ENCODE results near the gene KRTAP4-8. TPM values are rescaled to one million over a fixed set of nuclear protein-coding genes. Genes with fewer than 3 reads are reported as not detected.
"Not testable (repeated sequence)": the region's sequence is repeated elsewhere in the genome, so short reads cannot be mapped to it uniquely, and the experiment has no call there.

Gene KRTAP4-8
- total and polyA plus RNA-seq, 8 donors, result not detected

DNA sequence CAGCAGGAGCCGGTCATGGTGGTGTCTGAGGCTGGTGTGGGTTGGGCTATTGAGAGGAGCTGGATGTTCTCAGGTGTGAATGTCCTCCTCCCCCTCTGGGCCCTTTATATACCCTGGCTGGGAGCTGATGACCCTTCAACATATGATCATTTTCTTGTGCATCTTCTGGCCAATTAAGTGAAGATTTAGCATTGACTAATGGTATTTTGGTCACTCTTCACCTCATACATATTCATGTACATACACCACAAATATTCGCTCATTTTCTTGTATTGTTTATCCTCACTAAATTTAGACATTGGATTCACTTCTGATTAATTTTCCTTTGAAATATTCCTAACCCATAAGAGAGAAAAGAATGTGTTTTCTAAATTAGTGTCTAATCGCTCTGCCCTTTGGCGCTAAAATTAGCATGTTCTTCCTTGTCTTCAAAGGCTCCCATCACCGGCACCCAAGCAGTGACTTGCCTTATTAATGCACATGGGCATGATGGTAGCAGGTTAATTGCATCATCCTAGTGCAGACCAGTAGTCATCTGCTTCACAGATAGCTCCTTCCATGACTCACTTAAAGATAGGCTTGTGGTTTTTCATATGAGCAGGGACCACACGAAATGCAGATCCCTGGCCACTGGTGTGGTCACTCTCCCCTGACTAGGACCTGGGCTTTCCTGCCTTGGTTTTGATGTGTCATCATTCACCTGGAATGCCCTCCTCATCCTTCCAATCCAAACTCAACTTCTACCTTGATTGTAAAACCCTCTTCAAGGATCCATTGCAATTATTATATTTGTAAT is 31.9 kb downstream of the KRTAP4-8 start, which contains the start of gene KRTAP2-4:
Gene KRTAP2-4, minus strand, starts transcription at position 51 of the 796 bp plus-strand sequence. Its CDS starts 34 bp downstream, at position 17.
- Histone ChIP-seq H3K27ac (no peak within 1 kb of the TSS), H3K36me3 (no peaks in the 10 kb centered on the region), H3K4me3 (no peak within 1 kb of the TSS), H3K4me1 (no peaks in the 10 kb centered on the region), H3K27me3 (no peaks in the 10 kb centered on the region), H3K9me3 (no peaks in the 10 kb centered on the region)
- TF ChIP-seq, protein P1, sequence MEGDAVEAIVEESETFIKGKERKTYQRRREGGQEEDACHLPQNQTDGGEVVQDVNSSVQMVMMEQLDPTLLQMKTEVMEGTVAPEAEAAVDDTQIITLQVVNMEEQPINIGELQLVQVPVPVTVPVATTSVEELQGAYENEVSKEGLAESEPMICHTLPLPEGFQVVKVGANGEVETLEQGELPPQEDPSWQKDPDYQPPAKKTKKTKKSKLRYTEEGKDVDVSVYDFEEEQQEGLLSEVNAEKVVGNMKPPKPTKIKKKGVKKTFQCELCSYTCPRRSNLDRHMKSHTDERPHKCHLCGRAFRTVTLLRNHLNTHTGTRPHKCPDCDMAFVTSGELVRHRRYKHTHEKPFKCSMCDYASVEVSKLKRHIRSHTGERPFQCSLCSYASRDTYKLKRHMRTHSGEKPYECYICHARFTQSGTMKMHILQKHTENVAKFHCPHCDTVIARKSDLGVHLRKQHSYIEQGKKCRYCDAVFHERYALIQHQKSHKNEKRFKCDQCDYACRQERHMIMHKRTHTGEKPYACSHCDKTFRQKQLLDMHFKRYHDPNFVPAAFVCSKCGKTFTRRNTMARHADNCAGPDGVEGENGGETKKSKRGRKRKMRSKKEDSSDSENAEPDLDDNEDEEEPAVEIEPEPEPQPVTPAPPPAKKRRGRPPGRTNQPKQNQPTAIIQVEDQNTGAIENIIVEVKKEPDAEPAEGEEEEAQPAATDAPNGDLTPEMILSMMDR (IDR thresholded peaks at IDR 0.05), result no peak
- DNase-seq, result no peak
- intact Hi-C loops (cut with DNase I), result no loop called here
- no peak for ATAC-seq

DNA sequence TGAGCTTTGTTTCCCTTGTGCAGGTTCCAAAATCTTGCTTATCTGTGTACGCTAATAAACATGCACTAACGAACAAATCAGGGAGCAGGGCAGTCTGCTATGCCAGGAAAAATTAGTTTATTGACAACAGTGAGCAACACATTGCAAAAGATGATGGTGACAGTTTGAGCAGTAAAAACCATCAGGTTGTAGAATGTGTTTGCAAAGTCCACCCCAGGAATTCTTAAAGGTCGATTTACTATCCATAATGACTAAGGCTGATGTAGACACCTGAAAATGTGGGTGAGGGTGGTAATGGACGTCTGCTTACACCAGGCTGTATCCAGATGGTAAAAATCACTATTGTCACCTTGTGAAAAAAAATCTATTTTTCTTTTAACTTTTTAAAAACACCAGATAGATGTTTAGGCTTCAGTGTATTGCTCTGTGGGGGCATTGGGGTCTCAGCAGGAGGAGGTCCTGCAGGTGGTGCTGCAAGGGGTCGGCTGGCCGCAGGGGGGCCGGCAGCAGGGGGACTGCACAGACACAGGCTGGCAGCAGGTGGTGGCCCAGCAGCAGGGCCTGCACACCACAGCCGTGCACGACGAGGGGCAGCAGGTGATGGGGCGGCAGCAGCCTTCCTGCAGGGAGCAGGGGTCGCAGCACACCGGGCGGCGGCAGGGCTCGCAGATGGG is 32.8 kb downstream of the KRTAP4-8 start:
- H3K36me3 ChIP-seq; ATAC-seq; H3K4me3 ChIP-seq; H3K27ac ChIP-seq; H3K4me1 ChIP-seq; H3K9me3 ChIP-seq; DNase-seq; H3K27me3 ChIP-seq; intact Hi-C loops (cut with DNase I): not testable (repeated sequence)

GRCh38 chr17:41064301-41064700 is 33.6 kb downstream of the KRTAP4-8 start:
- TF ChIP-seq, protein P1 (IDR thresholded peaks at IDR 0.05), result no peak
- no peaks in the 10 kb centered on the region for H3K4me1 ChIP-seq
- no peak overlapping the region for H3K4me3 ChIP-seq
- H3K27ac ChIP-seq, result no peak overlapping the region
- no peaks in the 10 kb centered on the region for H3K9me3 ChIP-seq
- DNase-seq (no peak), ATAC-seq (no peak)
- intact Hi-C loops (cut with DNase I), result no loop called here
- H3K36me3 ChIP-seq, result no peaks in the 10 kb centered on the region
- H3K27me3 ChIP-seq, result peaks cover 0 to 11% of the 10 kb centered on the region in 2 donors

- Histone ChIP-seq H3K4me1 (no peaks in the 10 kb centered on the region), H3K27ac (no peak overlapping the region), H3K4me3 (no peak overlapping the region), H3K9me3 (no peaks in the 10 kb centered on the region), H3K27me3 (peaks cover 0 to 20% of the 10 kb centered on the region in 2 donors), H3K36me3 (no peaks in the 10 kb centered on the region)
- intact Hi-C loops (cut with DNase I), result no loop called here
- no peak for DNase-seq
- ATAC-seq, result no peak
- TF ChIP-seq, protein P1 (IDR thresholded peaks at IDR 0.05), result no peak
These were observed 34.5 kb downstream of the KRTAP4-8 start for GRCh38 chr17:41063449-41063848.

GRCh38 chr17:41061964-41062363 is 36.0 kb downstream of the KRTAP4-8 start:
- no peak overlapping the region for H3K27ac ChIP-seq
- H3K9me3 ChIP-seq, result no peaks in the 10 kb centered on the region
- H3K4me1 ChIP-seq, result no peaks in the 10 kb centered on the region
- DNase-seq (no peak), ATAC-seq (no peak)
- TF ChIP-seq, protein P1 (IDR thresholded peaks at IDR 0.05), result no peak
- no peaks in the 10 kb centered on the region for H3K36me3 ChIP-seq
- H3K27me3 ChIP-seq, result peaks cover 0 to 30% of the 10 kb centered on the region in 2 donors
- intact Hi-C loops (cut with DNase I), result no loop called here
- no peak overlapping the region for H3K4me3 ChIP-seq
